ENCODE results near the gene WDR77.

WDR77 gene

DNA sequence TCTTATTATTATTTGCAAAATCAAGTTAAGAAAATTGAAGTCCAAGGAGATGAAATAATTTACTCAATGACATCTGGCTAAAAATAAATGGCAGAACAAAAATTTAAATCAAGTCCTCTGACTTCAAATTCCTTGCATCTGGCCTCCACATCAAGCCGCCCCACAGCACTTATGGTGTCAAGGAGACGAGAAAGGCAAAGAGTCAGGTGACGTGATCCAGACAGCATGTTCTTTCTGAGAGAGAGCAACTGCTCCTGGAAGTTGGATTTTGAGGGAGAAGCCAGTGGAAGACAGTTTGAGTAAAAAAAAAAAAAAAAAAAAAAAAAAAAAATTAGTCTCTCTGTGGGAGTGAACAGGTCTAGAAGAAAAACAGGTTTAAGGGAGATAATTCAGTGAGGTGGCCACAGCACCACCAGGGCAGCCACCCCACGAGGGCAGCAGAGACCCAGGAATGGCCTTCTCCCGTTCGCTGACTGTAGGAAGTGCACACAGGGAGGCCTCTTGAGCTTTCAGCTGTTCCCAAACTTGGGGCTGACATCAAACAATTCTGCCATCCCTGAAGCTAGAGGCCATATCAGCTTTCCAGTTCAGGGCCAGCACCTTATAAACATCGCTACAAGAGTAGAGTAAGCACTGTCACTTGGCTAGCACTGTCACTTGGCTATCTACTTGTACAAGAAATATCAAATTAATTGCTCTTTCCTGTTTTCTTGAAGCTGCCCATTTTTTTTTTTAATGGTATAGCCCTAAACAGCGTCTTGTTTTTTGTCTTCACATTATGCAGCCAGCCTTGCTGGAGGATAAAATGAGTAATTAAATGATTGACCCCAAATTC is 32.5 kb upstream of the WDR77 start:
- Histone ChIP-seq H3K27me3 (replicated peaks in 2 of 5; ENCODE audit: control insufficient read depth in 4 of 5, insufficient read depth in 5 of 5, low read length in 4 of 5) (no peaks in the 10 kb centered on the region), H3K36me3 (ENCODE audit: control insufficient read depth in 4 of 4, insufficient read depth in 4 of 4, low read length in 3 of 4) (peaks cover 0 to 7% (median 4%) of the 10 kb centered on the region in 4 experiments), H3K27ac (ENCODE audit: insufficient read depth in 1 of 2, low read depth in 1 of 2, low read length in 2 of 2, poor library complexity in 1 of 2, severe bottlenecking in 2 of 2) (no peak overlapping the region), H3K9me3 (ENCODE audit: control extremely low read depth in 1 of 5, control insufficient read depth in 4 of 5, insufficient read depth in 2 of 5, low read depth in 1 of 5, low read length in 4 of 5) (no peaks in the 10 kb centered on the region), H3K4me3 (ENCODE audit: control insufficient read depth in 1 of 7, extremely low read depth in 1 of 7, insufficient read depth in 4 of 7, low read depth in 2 of 7, low read length in 6 of 7) (no peak overlapping the region), H3K4me1 (ENCODE audit: control extremely low read depth in 1 of 4, control insufficient read depth in 4 of 4, insufficient read depth in 4 of 4, low read length in 3 of 4) (peaks cover 17 to 36% (median 26%) of the 10 kb centered on the region in 4 experiments)
- POLR2A ChIA-PET: interaction anchor here (0.8 to 1.3 kb wide), 2 partner anchors 16 to 26 kb away, joined by 4 to 7 read pairs; no protein-coding TSS in a partner anchor
- peak; percentile 78 to 79 (median 79) for DNase-seq
- CTCF ChIA-PET: interaction anchor here (0.6 to 11.3 kb wide), 37 partner anchors 9 to 288 kb away, joined by 3 to 151 read pairs (median 4); partner anchors contain the start of genes ADORA3, DDX20, INKA2 and TMIGD3
- WGBS (ENCODE audit: insufficient coverage): 20% methylated on average over 4 of the region's 8 CpGs

DNA sequence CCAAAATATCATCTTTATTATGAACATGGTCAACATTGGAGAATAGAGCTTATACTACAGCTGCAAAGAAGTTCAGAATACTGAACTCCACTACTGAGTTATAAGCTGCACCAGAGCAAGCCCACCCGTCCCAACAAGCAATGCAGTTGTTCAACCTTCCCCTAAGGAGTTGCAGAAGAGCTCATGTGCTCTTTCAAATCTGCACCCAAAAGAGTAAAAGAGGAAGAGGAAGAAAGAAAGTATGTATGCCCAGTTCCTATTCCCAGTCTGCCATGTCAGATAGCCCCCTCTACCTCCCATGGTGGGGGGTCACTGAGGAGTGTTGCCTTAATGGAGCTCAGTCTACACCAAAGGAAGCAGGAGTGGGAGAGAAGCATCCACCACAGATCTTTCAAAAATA is 31.6 kb upstream of the WDR77 start:
- H3K36me3 ChIP-seq (ENCODE audit: control insufficient read depth in 4 of 4, insufficient read depth in 4 of 4, low read length in 3 of 4): peaks cover 0 to 7% (median 4%) of the 10 kb centered on the region in 4 experiments
- peak in 1 of 3 donors; percentile 23 for DNase-seq
- H3K27ac ChIP-seq (ENCODE audit: insufficient read depth in 1 of 2, low read depth in 1 of 2, low read length in 2 of 2, poor library complexity in 1 of 2, severe bottlenecking in 2 of 2): no peak overlapping the region
- no peaks in the 10 kb centered on the region for H3K9me3 ChIP-seq (ENCODE audit: control extremely low read depth in 1 of 5, control insufficient read depth in 4 of 5, insufficient read depth in 2 of 5, low read depth in 1 of 5, low read length in 4 of 5)
- no peak overlapping the region for H3K4me3 ChIP-seq (ENCODE audit: control insufficient read depth in 1 of 7, extremely low read depth in 1 of 7, insufficient read depth in 4 of 7, low read depth in 2 of 7, low read length in 6 of 7)
- H3K27me3 ChIP-seq (replicated peaks in 2 of 5; ENCODE audit: control insufficient read depth in 4 of 5, insufficient read depth in 5 of 5, low read length in 4 of 5): no peaks in the 10 kb centered on the region
- POLR2A ChIA-PET: no interaction called here
- no CpG with 5 or more reads among the region's 1 CpG for WGBS (ENCODE audit: insufficient coverage)
- CTCF ChIA-PET: interaction anchor here (0.7 to 11.3 kb wide), 20 partner anchors 9 to 289 kb away, joined by 3 to 151 read pairs (median 4); partner anchors contain the start of genes ADORA3, DDX20 and TMIGD3
- peaks cover 25 to 45% (median 35%) of the 10 kb centered on the region in 4 experiments for H3K4me1 ChIP-seq (ENCODE audit: control extremely low read depth in 1 of 4, control insufficient read depth in 4 of 4, insufficient read depth in 4 of 4, low read length in 3 of 4)

DNA sequence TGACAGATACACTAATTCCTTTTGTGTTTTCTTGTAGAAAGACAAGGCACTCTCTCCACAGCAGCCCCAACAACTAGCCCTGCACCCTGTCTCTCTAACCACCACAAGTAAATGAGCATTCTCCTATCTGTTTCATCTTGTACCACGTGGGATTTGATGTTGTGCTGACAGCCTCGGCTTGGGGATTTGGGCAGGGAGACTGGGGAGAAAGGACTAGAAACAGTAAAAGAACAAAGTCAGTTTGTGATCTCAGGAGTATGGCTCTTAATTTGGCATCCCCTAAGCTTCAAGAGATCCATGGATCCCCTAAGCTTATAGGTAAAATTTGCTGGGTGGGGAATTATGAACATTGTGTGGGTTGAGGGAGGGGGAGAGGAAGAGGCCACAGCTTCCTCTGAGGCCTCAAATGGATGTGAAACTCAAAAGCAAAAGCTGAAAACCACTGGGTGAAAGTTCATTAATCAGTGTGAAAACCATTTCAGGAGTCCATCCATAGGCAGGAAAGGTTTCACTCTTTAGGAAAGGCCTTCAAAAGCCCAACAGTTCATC is 27.8 kb upstream of the WDR77 start:
- ChIA-PET POLR2A (interaction anchor here (0.9 kb wide), 1 partner anchor 40 kb away, joined by 3 read pairs; no protein-coding TSS in a partner anchor), CTCF (interaction anchor here (0.6 to 11.3 kb wide), 17 partner anchors 8 to 291 kb away, joined by 3 to 151 read pairs (median 3); partner anchors contain the start of genes ADORA3, ATP5PB, TMIGD3 and WDR77)
- peak overlapping the region in 5 of 7 experiments; percentile 8 to 46 (median 40) for H3K4me3 ChIP-seq (ENCODE audit: control insufficient read depth in 1 of 7, extremely low read depth in 1 of 7, insufficient read depth in 4 of 7, low read depth in 2 of 7, low read length in 6 of 7)
- H3K27me3 ChIP-seq (replicated peaks in 2 of 5; ENCODE audit: control insufficient read depth in 4 of 5, insufficient read depth in 5 of 5, low read length in 4 of 5): no peaks in the 10 kb centered on the region
- H3K9me3 ChIP-seq (ENCODE audit: control extremely low read depth in 1 of 5, control insufficient read depth in 4 of 5, insufficient read depth in 2 of 5, low read depth in 1 of 5, low read length in 4 of 5): no peaks in the 10 kb centered on the region
- 0% methylated on average over 2 of the region's 2 CpGs for WGBS (ENCODE audit: insufficient coverage)
- H3K27ac ChIP-seq (ENCODE audit: insufficient read depth in 1 of 2, low read depth in 1 of 2, low read length in 2 of 2, poor library complexity in 1 of 2, severe bottlenecking in 2 of 2): peak overlapping the region; percentile 31 to 69
- peaks cover 46 to 82% (median 62%) of the 10 kb centered on the region in 4 experiments for H3K4me1 ChIP-seq (ENCODE audit: control extremely low read depth in 1 of 4, control insufficient read depth in 4 of 4, insufficient read depth in 4 of 4, low read length in 3 of 4)
- peaks cover 0 to 8% (median 4%) of the 10 kb centered on the region in 4 experiments for H3K36me3 ChIP-seq (ENCODE audit: control insufficient read depth in 4 of 4, insufficient read depth in 4 of 4, low read length in 3 of 4)
- DNase-seq: peak; percentile 31 to 82 (median 69)

DNA sequence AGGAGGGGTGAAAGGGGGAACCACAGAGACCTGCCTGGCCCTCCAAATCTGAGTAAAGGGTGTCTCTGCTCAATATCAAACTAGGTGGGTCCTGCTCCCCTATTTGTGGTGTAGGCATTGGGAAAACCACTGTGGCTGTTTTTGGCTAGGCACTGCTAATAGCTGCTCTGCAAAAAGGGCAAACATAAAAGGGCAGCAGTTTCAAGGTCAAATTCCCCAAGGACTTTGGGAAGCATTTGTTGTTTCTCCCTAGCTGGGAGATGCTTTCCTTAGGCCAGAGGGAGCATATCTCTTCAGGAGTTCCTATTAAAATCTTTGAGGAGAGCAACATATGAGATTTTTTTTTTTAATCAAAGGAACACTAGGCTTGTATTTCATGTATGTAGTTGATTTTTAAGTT is 27.2 kb upstream of the WDR77 start:
- Histone ChIP-seq H3K36me3 (ENCODE audit: control insufficient read depth in 4 of 4, insufficient read depth in 4 of 4, low read length in 3 of 4) (peaks cover 0 to 8% (median 4%) of the 10 kb centered on the region in 4 experiments), H3K27ac (ENCODE audit: insufficient read depth in 1 of 2, low read depth in 1 of 2, low read length in 2 of 2, poor library complexity in 1 of 2, severe bottlenecking in 2 of 2) (peak overlapping the region in 1 of 2 experiments; percentile 69), H3K27me3 (replicated peaks in 2 of 5; ENCODE audit: control insufficient read depth in 4 of 5, insufficient read depth in 5 of 5, low read length in 4 of 5) (no peaks in the 10 kb centered on the region), H3K4me1 (ENCODE audit: control extremely low read depth in 1 of 4, control insufficient read depth in 4 of 4, insufficient read depth in 4 of 4, low read length in 3 of 4) (peaks cover 48 to 82% (median 62%) of the 10 kb centered on the region in 4 experiments), H3K9me3 (ENCODE audit: control extremely low read depth in 1 of 5, control insufficient read depth in 4 of 5, insufficient read depth in 2 of 5, low read depth in 1 of 5, low read length in 4 of 5) (no peaks in the 10 kb centered on the region), H3K4me3 (ENCODE audit: control insufficient read depth in 1 of 7, extremely low read depth in 1 of 7, insufficient read depth in 4 of 7, low read depth in 2 of 7, low read length in 6 of 7) (peak overlapping the region in 2 of 7 experiments; percentile 24 to 38)
- ChIA-PET CTCF (interaction anchor here (0.6 to 11.3 kb wide), 11 partner anchors 14 to 279 kb away, joined by 3 to 151 read pairs (median 5); partner anchors contain the start of genes ADORA3 and TMIGD3), POLR2A (interaction anchor here (0.6 kb wide), 1 partner anchor 251 kb away, joined by 3 read pairs; no protein-coding TSS in a partner anchor)
- DNase-seq: no peak

DNA sequence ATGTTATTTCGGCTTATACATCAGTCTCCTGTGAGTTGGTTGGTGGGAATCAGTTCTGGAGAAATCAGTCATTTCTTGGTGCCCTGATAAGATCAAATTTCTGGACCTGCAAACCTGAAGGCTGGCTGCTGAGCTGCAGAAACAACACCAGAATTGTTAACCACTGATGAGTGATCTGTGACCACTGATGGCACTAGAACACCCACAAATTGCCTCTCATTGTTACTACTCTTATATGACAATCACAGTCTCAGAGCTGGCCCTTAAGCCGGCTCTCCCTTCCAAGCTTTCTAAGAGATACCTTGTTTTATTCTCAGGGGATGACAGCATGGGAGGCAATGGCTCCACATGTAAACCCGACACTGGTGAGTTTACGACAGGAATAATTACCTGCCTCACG is 26.6 kb upstream of the WDR77 start:
- H3K27me3 ChIP-seq (replicated peaks in 2 of 5; ENCODE audit: control insufficient read depth in 4 of 5, insufficient read depth in 5 of 5, low read length in 4 of 5): no peaks in the 10 kb centered on the region
- ChIA-PET POLR2A (interaction anchor here (0.6 kb wide), 1 partner anchor 251 kb away, joined by 3 read pairs; no protein-coding TSS in a partner anchor), CTCF (interaction anchor here (0.6 to 11.3 kb wide), 9 partner anchors 14 to 279 kb away, joined by 3 to 151 read pairs (median 5); partner anchors contain the start of genes ADORA3 and TMIGD3)
- H3K4me3 ChIP-seq (ENCODE audit: control insufficient read depth in 1 of 7, extremely low read depth in 1 of 7, insufficient read depth in 4 of 7, low read depth in 2 of 7, low read length in 6 of 7): peak overlapping the region in 2 of 7 experiments; percentile 24 to 38
- 95% methylated on average over 4 of the region's 5 CpGs for WGBS (ENCODE audit: insufficient coverage)
- H3K4me1 ChIP-seq (ENCODE audit: control extremely low read depth in 1 of 4, control insufficient read depth in 4 of 4, insufficient read depth in 4 of 4, low read length in 3 of 4): peaks cover 49 to 82% (median 65%) of the 10 kb centered on the region in 4 experiments
- no peaks in the 10 kb centered on the region for H3K9me3 ChIP-seq (ENCODE audit: control extremely low read depth in 1 of 5, control insufficient read depth in 4 of 5, insufficient read depth in 2 of 5, low read depth in 1 of 5, low read length in 4 of 5)
- DNase-seq: no peak
- peaks cover 0 to 8% (median 4%) of the 10 kb centered on the region in 4 experiments for H3K36me3 ChIP-seq (ENCODE audit: control insufficient read depth in 4 of 4, insufficient read depth in 4 of 4, low read length in 3 of 4)
- H3K27ac ChIP-seq (ENCODE audit: insufficient read depth in 1 of 2, low read depth in 1 of 2, low read length in 2 of 2, poor library complexity in 1 of 2, severe bottlenecking in 2 of 2): peak overlapping the region in 1 of 2 experiments; percentile 69

DNA sequence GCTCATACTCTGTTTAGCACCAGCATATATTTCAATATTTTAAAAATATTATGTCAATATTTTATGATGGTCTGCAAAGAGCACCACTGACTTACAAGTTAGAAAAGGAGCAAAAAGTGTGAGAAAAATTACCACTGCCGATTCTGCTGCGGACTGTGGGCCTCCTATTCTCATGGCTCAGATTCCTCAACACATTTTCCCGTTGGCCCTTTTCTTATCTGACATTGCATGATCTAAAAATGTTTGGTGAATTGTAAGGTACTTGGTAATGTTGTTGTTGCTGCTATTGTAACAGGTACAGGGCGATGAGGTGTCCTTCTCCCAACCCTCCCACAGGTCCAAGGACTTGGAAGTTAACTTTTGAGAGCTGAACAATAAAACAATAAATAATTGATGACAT is 25.5 kb upstream of the WDR77 start:
- no peaks in the 10 kb centered on the region for H3K27me3 ChIP-seq (replicated peaks in 2 of 5; ENCODE audit: control insufficient read depth in 4 of 5, insufficient read depth in 5 of 5, low read length in 4 of 5)
- H3K4me3 ChIP-seq (ENCODE audit: control insufficient read depth in 1 of 7, extremely low read depth in 1 of 7, insufficient read depth in 4 of 7, low read depth in 2 of 7, low read length in 6 of 7): peak overlapping the region in 6 of 7 experiments; percentile 57 to 79 (median 70)
- no peak for DNase-seq
- WGBS (ENCODE audit: insufficient coverage): no CpG with 5 or more reads among the region's 4 CpGs
- peaks cover 60 to 86% (median 73%) of the 10 kb centered on the region in 4 experiments for H3K4me1 ChIP-seq (ENCODE audit: control extremely low read depth in 1 of 4, control insufficient read depth in 4 of 4, insufficient read depth in 4 of 4, low read length in 3 of 4)
- ChIA-PET CTCF (interaction anchor here (0.9 to 11.3 kb wide), 5 partner anchors 21 to 295 kb away, joined by 3 to 151 read pairs (median 4); partner anchors contain the start of genes ADORA3 and TMIGD3), POLR2A (interaction anchor here (1.5 kb wide), 1 partner anchor 33 kb away, joined by 6 read pairs; no protein-coding TSS in a partner anchor)
- H3K9me3 ChIP-seq (ENCODE audit: control extremely low read depth in 1 of 5, control insufficient read depth in 4 of 5, insufficient read depth in 2 of 5, low read depth in 1 of 5, low read length in 4 of 5): no peaks in the 10 kb centered on the region
- peak overlapping the region; percentile 78 to 93 for H3K27ac ChIP-seq (ENCODE audit: insufficient read depth in 1 of 2, low read depth in 1 of 2, low read length in 2 of 2, poor library complexity in 1 of 2, severe bottlenecking in 2 of 2)
- H3K36me3 ChIP-seq (ENCODE audit: control insufficient read depth in 4 of 4, insufficient read depth in 4 of 4, low read length in 3 of 4): peaks cover 0 to 10% (median 4%) of the 10 kb centered on the region in 4 experiments
